K562 (cell line): ENCODE results near the gene FSD1L. TPM values are rescaled to one million over a fixed set of nuclear protein-coding genes. Genes with fewer than 3 reads are reported as not detected.

Experiments
- ATAC-seq: fragments of 200-7000 bp; cut with Tn5 transposase; 3 replicates; pipeline ENCODE4 v1.9.1; 2020; ENCODE audit warnings: moderate library complexity
- BruUV-seq: library from RNA; stranded (reverse); fragments of 400-500 nt; replicated peaks from 2 replicates; lab custom pipeline; 2021; lab: Mats Ljungman, UMichigan
- CTCF ChIA-PET: fragments of 300-600 bp; formaldehyde crosslinking; extraction: SDS; loops from one replicate; lab custom pipeline; 2021; ENCODE audit warnings: low intra/inter-chr PET ratio; lab: Yijun Ruan, JAX
- POLR2A ChIA-PET: fragments of 300-600, 350-650 bp; sonication (Branson Sonifier 250); formaldehyde crosslinking; extraction: SDS; loops from one replicate; lab custom pipeline; 2021; ENCODE audit warnings: antibody characterized with exemption, inconsistent platforms; lab: Yijun Ruan, JAX
- DNase-seq, 4 experiments: peaks; one replicate each; pipeline versions ENCODE4 v3.0.0 to v3.0.0-alpha.2; 2011 to 2018; ENCODE audit warnings: low spot score in 3 of 4, mixed read lengths in 3 of 4; ENCODE audit errors: extremely low read depth in 1 of 4
- FAIRE-seq: peaks from 2 replicates; lab custom pipeline; 2011; peaks lifted over from hg19 to GRCh38; lab: Jason Lieb, UNC
- H2AFZ ChIP-seq: 2 replicates; pipeline ENCODE4 v1.6.0; 2011; ENCODE audit warnings: low read depth, low read length, control low read depth, inconsistent platforms
- H3K27ac ChIP-seq: fragments of 200-600 bp; 3 replicates; pipeline ENCODE4 v1.8.0; 2011; ENCODE audit warnings: low read depth, mild to moderate bottlenecking, control low read depth, inconsistent platforms, low read length, moderate library complexity, mixed read lengths; ENCODE audit errors: extremely low read depth
- H3K27me3 ChIP-seq, 2 experiments: fragments of 300-600 bp in 1 of 2; 2 replicates in 1 of 2; 3 replicates in 1 of 2; pipeline versions ENCODE4 v1.6.0 to v1.8.0; 2011; ENCODE audit warnings: inconsistent platforms in 2 of 2, low read length in 2 of 2, mild to moderate bottlenecking in 1 of 2, mixed read lengths in 1 of 2, moderate library complexity in 1 of 2; ENCODE audit not compliant: control insufficient read depth in 2 of 2, insufficient read depth in 2 of 2
- H3K36me3 ChIP-seq: fragments of 300-600 bp; 3 replicates; pipeline ENCODE4 v1.8.0; 2011; ENCODE audit warnings: mild to moderate bottlenecking, low read length, inconsistent platforms; ENCODE audit not compliant: control insufficient read depth, insufficient read depth
- H3K4me1 ChIP-seq, 2 experiments: fragments of 200-600 bp in 1 of 2; replicated peaks in 1 of 2; 2 replicates in 1 of 2; 3 replicates in 1 of 2; pipeline versions ENCODE4 v1.5.1 to v1.8.0; 2011; ENCODE audit warnings: inconsistent platforms in 2 of 2, low read length in 2 of 2, mild to moderate bottlenecking in 1 of 2, mixed read lengths in 1 of 2, moderate library complexity in 1 of 2; ENCODE audit not compliant: control insufficient read depth in 2 of 2, insufficient read depth in 2 of 2
- H3K4me2 ChIP-seq: 2 replicates; pipeline ENCODE4 v1.6.1; 2011; ENCODE audit warnings: low read length, control low read depth, inconsistent platforms, mixed read lengths; ENCODE audit not compliant: insufficient read depth
- H3K4me3 ChIP-seq: fragments of 200-600 bp; sonication (generic), shearing (Covaris generic); 2 replicates; pipeline ENCODE4 v1.5.1; 2016; ENCODE audit warnings: control low read depth, inconsistent platforms
- H3K79me2 ChIP-seq: fragments of 200-600 bp; 3 replicates; pipeline ENCODE4 v1.8.0; 2011; ENCODE audit warnings: low read length, inconsistent platforms; ENCODE audit not compliant: control insufficient read depth, insufficient read depth
- H3K9ac ChIP-seq, 2 experiments: 2 replicates each; pipeline versions ENCODE4 v1.6.0 to v1.6.1; 2011; ENCODE audit warnings: low read depth in 2 of 2, low read length in 2 of 2, control low read depth in 1 of 2, inconsistent platforms in 1 of 2, mild to moderate bottlenecking in 1 of 2, mixed read lengths in 1 of 2; ENCODE audit not compliant: insufficient read depth in 1 of 2
- H3K9me1 ChIP-seq: one replicate; pipeline ENCODE4 v1.6.0; 2011; ENCODE audit warnings: inconsistent platforms, mild to moderate bottlenecking, low read length, moderate library complexity; ENCODE audit not compliant: control insufficient read depth, insufficient read depth
- H3K9me3 ChIP-seq: replicated peaks from 2 replicates; pipeline ENCODE4 v1.5.1; 2011; ENCODE audit warnings: low read depth, low read length, inconsistent platforms; ENCODE audit not compliant: control insufficient read depth, insufficient read depth
- H4K20me1 ChIP-seq: replicated peaks from 2 replicates; pipeline ENCODE4 v1.6.1; 2011; ENCODE audit warnings: low read length, inconsistent platforms, mixed read lengths; ENCODE audit not compliant: control insufficient read depth, insufficient read depth
- ARID2 ChIP-seq: fragments of 450-650 bp; IDR thresholded peaks from 2 replicates; pipeline ENCODE4 v1.6.1; 2017; ENCODE audit warnings: antibody characterized with exemption, mild to moderate bottlenecking
- BRD4 ChIP-seq: fragments of 200-600 bp; sonication (generic); IDR thresholded peaks from 2 replicates; pipeline ENCODE4 v1.6.1; 2017; ENCODE audit warnings: inconsistent platforms
- HDAC3 ChIP-seq: fragments of 450-650 bp; IDR thresholded peaks from 2 replicates; pipeline ENCODE4 v1.6.1; 2018; ENCODE audit warnings: borderline replicate concordance, mild to moderate bottlenecking, moderate library complexity; ENCODE audit not compliant: partially characterized antibody
- LEF1 ChIP-seq: fragments of 450-650 bp; IDR thresholded peaks from 2 replicates; pipeline ENCODE4 v1.6.1; 2016; ENCODE audit warnings: mild to moderate bottlenecking
- NR2C1 ChIP-seq, 2 experiments: fragments of 450-650 bp; IDR thresholded peaks; 2 replicates each; pipeline ENCODE4 v1.6.1; 2017; ENCODE audit warnings: mild to moderate bottlenecking in 2 of 2, antibody characterized with exemption in 1 of 2, inconsistent platforms in 1 of 2, missing compliant biosample characterization in 1 of 2, missing genetic modification characterization in 1 of 2
- OTX1 ChIP-seq: fragments of 450-650 bp; formaldehyde crosslinking; IDR thresholded peaks from 2 replicates; pipeline ENCODE4 v1.4.0; 2022; ENCODE audit warnings: mild to moderate bottlenecking
- PURB ChIP-seq: sonication (generic); formaldehyde crosslinking; IDR thresholded peaks from 2 replicates; pipeline ENCODE4 v1.9.0; 2021; ENCODE audit warnings: low read depth, mild to moderate bottlenecking, missing genetic modification reagents
- TAF1 ChIP-seq: IDR thresholded peaks from 2 replicates; pipeline ENCODE4 v1.6.1; 2011; ENCODE audit warnings: mild to moderate bottlenecking, low read length, moderate library complexity; ENCODE audit not compliant: insufficient read depth, control insufficient read depth, severe bottlenecking; ENCODE audit errors: extremely low read depth
- TAF9B ChIP-seq: fragments of 450-650 bp; IDR thresholded peaks from 2 replicates; pipeline ENCODE4 v1.6.1; 2018; ENCODE audit warnings: mild to moderate bottlenecking; ENCODE audit not compliant: partially characterized antibody
- ZBTB34 ChIP-seq: fragments of 250-450 bp; sonication (Bioruptor Pico); IDR thresholded peaks from 2 replicates; pipeline ENCODE4 v1.8.0; 2021; ENCODE audit warnings: mild to moderate bottlenecking, moderate library complexity
- ZNF197 ChIP-seq: fragments of 200-800 bp; sonication (Bioruptor generic); IDR thresholded peaks from 2 replicates; pipeline ENCODE4 v1.6.1; 2016; ENCODE audit warnings: low read depth, missing genetic modification characterization, missing compliant biosample characterization
- ZNF586 ChIP-seq: fragments of 450-650 bp; formaldehyde crosslinking; conservative IDR thresholded peaks from 2 replicates; pipeline ENCODE4 v1.4.0; 2020; ENCODE audit warnings: mild to moderate bottlenecking, moderate library complexity
- WGBS: fragments of 100-300 bp; shearing (Covaris generic); methylation state at CpG from one replicate; pipeline ENCODE4 v1.1.6; 2016; ENCODE audit warnings: low coverage, mixed read lengths; ENCODE audit not compliant: insufficient coverage; ENCODE audit errors: missing lambda C conversion rate; 5-methylcytosine and 5-hydroxymethylcytosine counted together
- in situ Hi-C: fragments of 300-500 bp; cut with MboI; formaldehyde crosslinking; loops from 4 replicates; pipeline ENCODE4 v1.15.0; 2018; ENCODE audit warnings: inconsistent platforms, mixed read lengths
- intact Hi-C: fragments of 100-400 bp; cut with micrococcal nuclease; formaldehyde crosslinking; loops from 2 replicates; pipeline ENCODE4 v1.14.2; 2022
- polyA plus RNA-seq, 8 experiments: library from polyadenylated mRNA; depleted of rRNA in 4 of 8; stranded (reverse) in 5 of 8; unstranded in 3 of 8; fragments of >200 nt; fragmentation: Nextera tagmentation in 2 of 8; fragmentation: Illumina TruSeq in 1 of 8; extraction: Ambion mirVana in 2 of 8; extraction: Trizol in 1 of 8; gene quantifications; 2 replicates each; pipeline versions ENCODE4 v1.2.1 to v1.2.3, GENCODE V29; 2011 to 2014; ENCODE audit warnings: inconsistent platforms in 1 of 8, missing spikeins in 1 of 8
- total RNA-seq, 7 experiments: library from RNA; depleted of rRNA in 6 of 7; stranded (reverse); fragments of >200 nt in 6 of 7; fragmentation: Illumina TruSeq in 2 of 7; extraction: Trizol in 2 of 7; gene quantifications; 2 replicates each; pipeline versions ENCODE4 v1.2.1 to v1.2.3, GENCODE V29; 2011 to 2021; ENCODE audit warnings: low replicate concordance in 1 of 7

FSD1L gene
- total and polyA plus RNA-seq, 9 of the 15 experiments (the other 6 are each of a cell fraction or from before 2014, with no cell fraction given) = 0.95 to 4.2 (median 2.1) TPM

GRCh38 chr9:105449081-105449480 is 1.2 kb downstream of the FSD1L start:
- H3K79me2 ChIP-seq = peaks cover 34% of the 10 kb centered on the region
- 9% methylated on average over 2 of the region's 2 CpGs for WGBS
- CTCF ChIA-PET = no interaction called here
- in situ Hi-C loops = no loop called here
- H3K27me3 ChIP-seq = no peaks in the 10 kb centered on the region
- H4K20me1 ChIP-seq = no peaks in the 10 kb centered on the region
- intact Hi-C loops = loop anchor here (5.0 to 10.0 kb wide), 2 partner anchors 64 to 108 kb away; partner anchors contain the start of gene FKTN
- DNase-seq (no peak), ATAC-seq (no peak)
- H3K36me3 ChIP-seq = no peaks in the 10 kb centered on the region
- peaks cover 4 to 9% of the 10 kb centered on the region in 2 experiments; a peak in 3 of 5 replicates for H3K4me1 ChIP-seq
- no peaks in the 10 kb centered on the region for H3K9me1 ChIP-seq
- H3K27ac ChIP-seq = no peak overlapping the region
- no peak for TF ChIP-seq ZNF197 (CRISPR knock-in tag)
- TF ChIP-seq NR2C1 (IDR thresholded peaks at IDR 0.05) = no peak
- no peak for TF ChIP-seq NR2C1 (tag; IDR thresholded peaks at IDR 0.05)
- TF ChIP-seq ARID2 = no peak
- no peak for TF ChIP-seq HDAC3
- TF ChIP-seq PURB (CRISPR knock-in tag) = no peak
- TF ChIP-seq ZBTB34 = no peak
- TF ChIP-seq TAF1 = no peak
- TF ChIP-seq TAF9B = no peak
- TF ChIP-seq LEF1 = no peak
- no peak for TF ChIP-seq OTX1 (CRISPR knock-in tag)
- TF ChIP-seq BRD4 = no peak
- TF ChIP-seq ZNF586 = no peak
- TF ChIP-seq, all 486 proteins: peak for 0
- Histone ChIP-seq H3K9ac (peak overlapping the region in 1 of 2 experiments; percentile 64; a peak in 1 of 4 replicates), H2AFZ (no peak overlapping the region), H3K4me2 (no peak overlapping the region), H3K4me3 (peak overlapping the region; percentile 63), H3K9me3 (no peaks in the 10 kb centered on the region)
- TSS peak; percentile 65 for BruUV-seq
- no peak for FAIRE-seq
- POLR2A ChIA-PET = interaction anchor here (2.8 kb wide), 1 partner anchor 12 kb away, joined by 13 read pairs; no protein-coding TSS in a partner anchor
